GM12878 (cell line): ENCODE results near the gene CYP4F11. TPM values are rescaled to one million over a fixed set of nuclear protein-coding genes. Genes with fewer than 3 reads are reported as not detected.

ENCODE experiments used
- ATAC-seq: fragments of 200-7000 bp; cut with Tn5 transposase; 3 replicates; pipeline ENCODE4 v1.9.1; 2020; ENCODE audit warnings: mild to moderate bottlenecking, moderate library complexity
- BruUV-seq: library from RNA; stranded (reverse); fragments of 400-500 nt; replicated peaks from 2 replicates; lab custom pipeline; 2021; lab: Mats Ljungman, UMichigan
- CTCF ChIA-PET: fragments of 300-600 bp; sonication (Branson Sonifier 250); formaldehyde crosslinking; extraction: SDS; loops from one replicate; lab custom pipeline; 2021; ENCODE audit warnings: inconsistent platforms; lab: Yijun Ruan, JAX
- POLR2A ChIA-PET: fragments of 350-600 bp; formaldehyde crosslinking; extraction: SDS; loops from one replicate; lab custom pipeline; 2021; ENCODE audit warnings: inconsistent platforms; lab: Charles Lee
- RAD21 ChIA-PET: fragments of 300-600 bp; sonication (Branson Sonifier 250); formaldehyde crosslinking; loops from one replicate; lab custom pipeline; 2023; ENCODE audit warnings: antibody characterized with exemption; ENCODE audit not compliant: unreplicated experiment; lab: Charles Lee
- SMC1A ChIA-PET: fragments of 300-600 bp; sonication (Branson Sonifier 250); formaldehyde crosslinking; loops from one replicate; lab custom pipeline; 2023; ENCODE audit not compliant: unreplicated experiment, uncharacterized antibody; lab: Charles Lee
- DNase-seq: peaks from one replicate; pipeline ENCODE4 v3.0.0-alpha.2; 2011; ENCODE audit warnings: low read depth, low spot score
- FAIRE-seq: peaks from 3 replicates; lab custom pipeline; 2011; peaks lifted over from hg19 to GRCh38; lab: Jason Lieb, UNC
- H2AFZ ChIP-seq: 2 replicates; pipeline ENCODE4 v1.6.0; 2011; ENCODE audit warnings: low read depth, low read length, control low read depth; ENCODE audit not compliant: control insufficient read depth
- H3K27ac ChIP-seq: 2 replicates; pipeline ENCODE4 v1.5.1; 2011; ENCODE audit warnings: control low read depth; ENCODE audit not compliant: control insufficient read depth, insufficient read depth
- H3K27me3 ChIP-seq, 2 experiments: replicated peaks in 1 of 2; 2 replicates each; pipeline versions ENCODE4 v1.6.0 to v1.6.1; 2011; ENCODE audit warnings: low read length in 1 of 2; ENCODE audit not compliant: control insufficient read depth in 2 of 2, insufficient read depth in 2 of 2
- H3K36me3 ChIP-seq, 2 experiments: 2 replicates each; pipeline ENCODE4 v1.5.1; 2011; ENCODE audit warnings: low read length in 1 of 2; ENCODE audit not compliant: control insufficient read depth in 2 of 2, insufficient read depth in 2 of 2
- H3K4me1 ChIP-seq: 2 replicates; pipeline ENCODE4 v1.6.1; 2011; ENCODE audit warnings: mild to moderate bottlenecking, low read length, moderate library complexity, mixed read lengths; ENCODE audit not compliant: control insufficient read depth, insufficient read depth
- H3K4me2 ChIP-seq: 2 replicates; pipeline ENCODE4 v1.6.0; 2011; ENCODE audit warnings: control low read depth; ENCODE audit not compliant: control insufficient read depth, insufficient read depth
- H3K4me3 ChIP-seq: fragments of 200-600 bp; sonication (generic); 2 replicates; pipeline ENCODE4 v1.5.1; 2016
- H3K79me2 ChIP-seq: 2 replicates; pipeline ENCODE4 v1.6.0; 2011; ENCODE audit warnings: low read length; ENCODE audit not compliant: control insufficient read depth, insufficient read depth
- H3K9ac ChIP-seq: 2 replicates; pipeline ENCODE4 v1.8.0; 2011; ENCODE audit warnings: low read length, control low read depth, mixed read lengths; ENCODE audit not compliant: control insufficient read depth, insufficient read depth
- H3K9me3 ChIP-seq: replicated peaks from 3 replicates; pipeline ENCODE4 v1.5.1; 2011; ENCODE audit warnings: mild to moderate bottlenecking, low read length; ENCODE audit not compliant: control insufficient read depth, insufficient read depth
- H4K20me1 ChIP-seq: 2 replicates; pipeline ENCODE4 v1.6.0; 2011; ENCODE audit not compliant: control insufficient read depth, insufficient read depth
- ATF2 ChIP-seq: IDR thresholded peaks from 2 replicates; pipeline ENCODE4 v1.6.1; 2012; ENCODE audit warnings: low read length, inconsistent platforms
- CHD1 ChIP-seq: IDR thresholded peaks from 2 replicates; pipeline ENCODE4 v1.6.1; 2012; ENCODE audit warnings: low read depth, low read length, improper control_type of control experiment
- EED ChIP-seq: sonication (generic); IDR thresholded peaks from 2 replicates; pipeline ENCODE4 v1.6.1; 2016; ENCODE audit warnings: antibody characterized with exemption, low read depth
- GATAD2B ChIP-seq: fragments of 450-650 bp; conservative IDR thresholded peaks from 2 replicates; pipeline ENCODE4 v1.6.1; 2017; ENCODE audit warnings: low read depth, mild to moderate bottlenecking, moderate library complexity
- KDM1A ChIP-seq: fragments of 200-600 bp; sonication (generic); IDR thresholded peaks from 2 replicates; pipeline ENCODE4 v1.6.1; 2016; ENCODE audit warnings: borderline replicate concordance
- KLF5 ChIP-seq: fragments of 450-650 bp; IDR thresholded peaks from 2 replicates; pipeline ENCODE4 v1.6.1; 2014; ENCODE audit warnings: mild to moderate bottlenecking; ENCODE audit not compliant: partially characterized antibody
- MEF2B ChIP-seq: fragments of 450-650 bp; IDR thresholded peaks from 2 replicates; pipeline ENCODE4 v1.6.1; 2018; ENCODE audit warnings: mild to moderate bottlenecking, moderate library complexity; ENCODE audit not compliant: partially characterized antibody, poor library complexity, severe bottlenecking
- PML ChIP-seq: IDR thresholded peaks from 2 replicates; pipeline ENCODE4 v1.6.1; 2012; ENCODE audit warnings: low read length, inconsistent platforms
- POLR2AphosphoS2 ChIP-seq: IDR thresholded peaks from 2 replicates; pipeline ENCODE4 v1.6.1; 2011; ENCODE audit warnings: low read depth, mild to moderate bottlenecking, low read length, improper control_type of control experiment, moderate library complexity
- PRDM15 ChIP-seq: fragments of 450-650 bp; formaldehyde crosslinking; IDR thresholded peaks from 2 replicates; pipeline ENCODE4 v1.4.0; 2020; ENCODE audit warnings: mild to moderate bottlenecking, moderate library complexity
- RCOR1 ChIP-seq: conservative IDR thresholded peaks from 2 replicates; pipeline ENCODE4 v1.6.1; 2012; ENCODE audit warnings: low read depth, low read length, improper control_type of control experiment
- SIX5 ChIP-seq: IDR thresholded peaks from 2 replicates; pipeline ENCODE4 v1.6.1; 2011; ENCODE audit warnings: mild to moderate bottlenecking, low read depth, low read length, moderate library complexity; ENCODE audit not compliant: severe bottlenecking
- SREBF2 ChIP-seq: IDR thresholded peaks from 2 replicates; pipeline ENCODE4 v1.6.1; 2012; ENCODE audit warnings: mild to moderate bottlenecking, low read length
- TAF1 ChIP-seq: IDR thresholded peaks from 2 replicates; pipeline ENCODE4 v1.6.1; 2011; ENCODE audit warnings: mild to moderate bottlenecking, low read depth, low read length, borderline replicate concordance
- TBL1XR1 ChIP-seq: IDR thresholded peaks from 2 replicates; pipeline ENCODE4 v1.6.1; 2012; ENCODE audit warnings: low read depth, low read length, improper control_type of control experiment
- ZBTB4 ChIP-seq: fragments of 450-650 bp; formaldehyde crosslinking; IDR thresholded peaks from 2 replicates; pipeline ENCODE4 v1.4.0; 2022; ENCODE audit warnings: mild to moderate bottlenecking, moderate library complexity
- WGBS: methylation state at CpG from one replicate; pipeline ENCODE4 v1.1.6; 2016; ENCODE audit warnings: low lambda C conversion rate; ENCODE audit not compliant: insufficient replicate concordance, insufficient coverage; ENCODE audit errors: missing lambda C conversion rate; 5-methylcytosine and 5-hydroxymethylcytosine counted together
- in situ Hi-C: fragments of 300-500 bp; cut with MboI; formaldehyde crosslinking; loops from 9 replicates; pipeline ENCODE4 v1.14.3; 2018; ENCODE audit warnings: mixed read lengths
- intact Hi-C: fragments of 100-400 bp; cut with micrococcal nuclease; formaldehyde crosslinking; loops from one replicate; pipeline ENCODE4 v1.14.2; 2022; ENCODE audit not compliant: unreplicated experiment
- polyA plus RNA-seq, 11 experiments: library from polyadenylated mRNA; depleted of rRNA in 4 of 11; unstranded in 6 of 11; stranded (reverse) in 5 of 11; fragments of >200 nt; fragmentation: Nextera tagmentation in 4 of 11; fragmentation: Illumina TruSeq in 1 of 11; extraction: Ambion mirVana in 4 of 11; extraction: Trizol in 1 of 11; gene quantifications; 1 replicate in 1 of 11; 2 replicates in 10 of 11; pipeline versions ENCODE4 v1.2.1 to v1.2.3, GENCODE V29; 2011 to 2016; ENCODE audit warnings: inconsistent platforms in 2 of 11, missing spikeins in 2 of 11, low read depth in 1 of 11
- total RNA-seq, 4 experiments: library from RNA; depleted of rRNA in 3 of 4; stranded (reverse); fragments of >200 nt in 3 of 4; fragmentation: Illumina TruSeq in 1 of 4; extraction: Trizol in 1 of 4; gene quantifications; 2 replicates each; pipeline versions ENCODE4 v1.2.1 to v1.2.3, GENCODE V29; 2013 to 2021

CYP4F11 gene
- total and polyA plus RNA-seq, 10 of the 15 experiments (the other 5 are each of a cell fraction or from before 2014, with no cell fraction given) = not detected

DNA sequence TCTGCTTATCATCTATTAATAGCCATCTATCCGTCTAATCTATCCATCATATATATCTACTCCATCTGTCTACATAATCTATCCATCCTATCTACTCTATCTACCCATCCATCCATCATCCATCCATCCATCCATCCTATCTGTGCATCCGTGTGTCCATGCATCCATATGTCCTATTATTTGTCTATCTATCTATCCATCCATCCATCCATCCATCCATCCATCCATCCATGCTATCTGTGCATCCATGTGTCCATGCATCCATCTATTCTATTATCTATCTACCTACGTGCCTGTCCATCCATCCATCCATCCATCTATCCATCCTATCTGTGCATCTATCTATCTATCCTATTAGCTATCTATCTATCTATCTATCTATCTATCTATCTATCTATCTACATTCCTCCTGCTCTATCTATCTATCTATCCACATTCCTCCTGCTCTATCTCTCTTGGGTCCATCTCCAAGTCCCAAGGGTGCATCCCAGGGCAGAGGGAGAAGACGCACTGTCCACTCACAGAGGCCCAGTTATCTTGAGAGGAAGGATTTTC, 38.4 kb downstream of the CYP4F11 start:
- no peak for FAIRE-seq
- POLR2A ChIA-PET = no interaction called here
- intact Hi-C loops = no loop called here
- no peak for TF ChIP-seq TBL1XR1
- no peak for TF ChIP-seq CHD1
- TF ChIP-seq KDM1A = no peak
- no peak for TF ChIP-seq POLR2AphosphoS2
- TF ChIP-seq PRDM15 (CRISPR knock-in tag) = no peak
- no peak for TF ChIP-seq KLF5
- no peak for TF ChIP-seq PML
- no peak for TF ChIP-seq RCOR1
- no peak for TF ChIP-seq SREBF2
- TF ChIP-seq GATAD2B = no peak
- no peak for TF ChIP-seq ATF2
- no peak for TF ChIP-seq SIX5
- no peak for TF ChIP-seq ZBTB4 (CRISPR knock-in tag)
- no peak for TF ChIP-seq MEF2B
- no peak for TF ChIP-seq EED
- no peak for TF ChIP-seq TAF1

More for the DNA sequence above, 38.4 kb downstream of the CYP4F11 start:
- Histone ChIP-seq H3K9ac (no peak overlapping the region), H3K9me3 (no peaks in the 10 kb centered on the region; the same call in 2 of the 3 replicates), H3K4me3 (no peak overlapping the region), H3K4me2 (no peak overlapping the region), H3K36me3 (no peaks in the 10 kb centered on the region), H3K4me1 (no peaks in the 10 kb centered on the region), H3K79me2 (no peaks in the 10 kb centered on the region), H3K27ac (no peak overlapping the region), H3K27me3 (peaks cover 0 to 3% of the 10 kb centered on the region in 2 experiments; a peak in 1 of 4 replicates), H2AFZ (no peak overlapping the region), H4K20me1 (no peaks in the 10 kb centered on the region)
- ChIA-PET RAD21 (no interaction called here), SMC1A (no interaction called here), CTCF (no interaction called here)
- ATAC-seq (no peak), DNase-seq (no peak)
- in situ Hi-C loops = no loop called here
- WGBS = 0% methylated on average over 4 of the region's 4 CpGs
- BruUV-seq = no TSS peak
